HG02970 (cell line): ENCODE measurements around the gene CSF1R.
A peak's percentile ranks its signal among the peaks of the same experiment; 100 is the strongest.
"Not testable (repeated sequence)": the region's sequence is repeated elsewhere in the genome, so short reads cannot be mapped to it uniquely, and the experiment has no call there.

ENCODE experiments used
- ATAC-seq: cut with Tn5 transposase; IDR thresholded peaks from one replicate; pipeline ENCODE4 v1.9.1; 2021; ENCODE audit warnings: mild to moderate bottlenecking, moderate library complexity, moderate number of reproducible peaks; ENCODE audit not compliant: unreplicated experiment, low FRiP score

Gene CSF1R

GRCh38 chr5:150036513-150036912, 49.8 kb downstream of the CSF1R start:
- ATAC-seq, result no peak

GRCh38 chr5:150035139-150035895, 51.0 kb downstream of the CSF1R start:
- peak; percentile 51 for ATAC-seq

GRCh38 chr5:150034662-150035061, 51.7 kb downstream of the CSF1R start:
- ATAC-seq, result no peak

GRCh38 chr5:150033334-150033733, 53.0 kb downstream of the CSF1R start:
- no peak for ATAC-seq

GRCh38 chr5:150028047-150028446, 58.3 kb downstream of the CSF1R start:
- not testable (repeated sequence) for ATAC-seq

GRCh38 chr5:150026682-150027172, 59.6 kb downstream of the CSF1R start:
- ATAC-seq, result no peak

- ATAC-seq, result no peak
These were observed 61.9 kb downstream of the CSF1R start for GRCh38 chr5:150024346-150024984.

- no peak for ATAC-seq
These were observed 63.2 kb downstream of the CSF1R start for GRCh38 chr5:150023136-150023535.

- no peak for ATAC-seq
These were observed 63.7 kb downstream of the CSF1R start for GRCh38 chr5:150022681-150023080.

GRCh38 chr5:150022158-150022531, 64.2 kb downstream of the CSF1R start:
- no peak for ATAC-seq

- no peak for ATAC-seq
These were observed 64.7 kb downstream of the CSF1R start for GRCh38 chr5:150021491-150022157.

GRCh38 chr5:150020249-150020648, 66.1 kb downstream of the CSF1R start:
- no peak for ATAC-seq

- ATAC-seq, result no peak
These were observed 68.9 kb downstream of the CSF1R start for GRCh38 chr5:150017226-150018005.

- no peak for ATAC-seq
These were observed 69.8 kb downstream of the CSF1R start for GRCh38 chr5:150016537-150016936.

GRCh38 chr5:150015415-150015814, 70.9 kb downstream of the CSF1R start:
- ATAC-seq, result no peak

- ATAC-seq, result no peak
These were observed 71.9 kb downstream of the CSF1R start for GRCh38 chr5:150014456-150014855.

- no peak for ATAC-seq
These were observed 72.4 kb downstream of the CSF1R start for GRCh38 chr5:150013931-150014330.

- no peak for ATAC-seq
These were observed 76.5 kb downstream of the CSF1R start for GRCh38 chr5:150009671-150010387.

GRCh38 chr5:150007050-150007449, 79.3 kb downstream of the CSF1R start:
- no peak for ATAC-seq

GRCh38 chr5:150006318-150006717, 80.0 kb downstream of the CSF1R start:
- ATAC-seq, result no peak
